MM.1S (cell line): ENCODE measurements around the gene CCDC92B.

Experiments
- CTCF ChIP-seq: fragments of 300-600 bp; sonication (generic); IDR thresholded peaks from 2 replicates; pipeline ENCODE4 v1.5.1; 2016; ENCODE audit warnings: antibody characterized with exemption, low read length, mixed read lengths
- EZH2 ChIP-seq: fragments of 300-600 bp; sonication (generic); optimal IDR thresholded peaks from 2 replicates; pipeline ENCODE3; 2017; ENCODE audit warnings: low read depth, mild to moderate bottlenecking, antibody characterized with exemption, low read length, mixed read lengths

DNA sequence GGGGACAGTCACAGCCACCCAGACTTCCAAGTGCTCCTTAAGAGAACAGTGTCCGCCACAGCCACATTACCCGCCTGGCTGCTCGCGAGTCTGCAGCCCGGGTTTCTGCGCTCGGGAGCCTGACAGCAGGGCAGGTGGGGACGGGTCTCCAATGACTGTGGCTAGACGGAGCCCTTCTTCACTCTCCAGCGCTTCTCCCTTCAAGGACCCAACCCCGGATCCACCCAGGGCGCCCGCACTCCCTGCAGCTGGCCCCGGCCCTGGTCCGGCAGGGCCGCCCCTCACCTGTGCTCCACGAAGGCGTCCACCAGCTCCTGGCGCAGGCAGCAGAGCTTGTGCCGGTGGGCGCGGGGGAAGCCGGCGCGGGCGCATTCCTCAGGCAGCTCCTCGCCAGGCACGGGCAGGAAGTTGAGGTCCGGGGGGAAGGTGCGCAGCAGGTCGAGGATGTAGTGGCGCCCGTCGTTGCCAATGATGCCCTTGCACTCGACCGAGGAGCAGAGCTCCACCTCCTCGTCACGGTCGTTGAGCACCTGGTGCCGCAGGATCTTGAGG lies 51.8 kb downstream of the CCDC92B start:
- TF ChIP-seq CTCF (no peak), EZH2 (no peak)
